OCI-LY1 (cell line): ENCODE data around the gene STT3B.

Source experiments
- H2AFZ ChIP-seq: fragments of 200-600 bp; sonication (generic), shearing (Covaris generic); 2 replicates; pipeline ENCODE4 v1.6.0; 2014; ENCODE audit warnings: antibody characterized with exemption, mild to moderate bottlenecking, low read length
- H3F3A ChIP-seq: fragments of 200-600 bp; sonication (generic), shearing (Covaris generic); 2 replicates; pipeline ENCODE4 v1.6.0; 2014; ENCODE audit warnings: mild to moderate bottlenecking, antibody characterized with exemption, low read length, moderate library complexity; ENCODE audit not compliant: insufficient read depth
- H3K27ac ChIP-seq: fragments of 200-600 bp; sonication (generic); 2 replicates; pipeline ENCODE4 v1.5.1; 2014; ENCODE audit warnings: low read length, mixed run types, mild to moderate bottlenecking, low read depth; ENCODE audit not compliant: poor library complexity, severe bottlenecking
- H3K27me3 ChIP-seq: fragments of 200-600 bp; sonication (generic); 2 replicates; pipeline ENCODE4 v1.6.0; 2014; ENCODE audit warnings: antibody characterized with exemption, mild to moderate bottlenecking, low read length, moderate library complexity; ENCODE audit not compliant: insufficient read depth
- H3K36me3 ChIP-seq: fragments of 200-600 bp; sonication (generic); 2 replicates; pipeline ENCODE4 v1.6.1; 2014; ENCODE audit warnings: mild to moderate bottlenecking, antibody characterized with exemption, low read length, moderate library complexity, mixed read lengths; ENCODE audit not compliant: insufficient read depth
- H3K4me1 ChIP-seq: fragments of 200-600 bp; sonication (generic); 2 replicates; pipeline ENCODE4 v1.5.1; 2014; ENCODE audit warnings: mild to moderate bottlenecking, low read length, moderate library complexity; ENCODE audit not compliant: insufficient read depth, severe bottlenecking
- H3K4me2 ChIP-seq: fragments of 200-600 bp; sonication (generic), shearing (Covaris generic); 2 replicates; pipeline ENCODE4 v1.6.1; 2014; ENCODE audit warnings: low read length
- H3K4me3 ChIP-seq: fragments of 200-600 bp; sonication (generic); 2 replicates; pipeline ENCODE4 v1.5.1; 2014; ENCODE audit warnings: low read length, low read depth, mild to moderate bottlenecking, mixed read lengths; ENCODE audit not compliant: poor library complexity, severe bottlenecking
- H3K79me2 ChIP-seq: fragments of 200-600 bp; shearing (Covaris generic); 2 replicates; pipeline ENCODE4 v1.6.1; 2016; ENCODE audit warnings: mixed run types, low read length, mixed read lengths; ENCODE audit not compliant: insufficient read depth
- H3K9ac ChIP-seq: fragments of 200-600 bp; sonication (generic), shearing (Covaris generic); 2 replicates; pipeline ENCODE4 v1.6.1; 2014; ENCODE audit warnings: mild to moderate bottlenecking, low read length, mixed read lengths
- H3K9me2 ChIP-seq: fragments of 200-600 bp; sonication (generic), shearing (Covaris generic); 2 replicates; pipeline ENCODE4 v1.6.1; 2014; ENCODE audit warnings: low read depth, mild to moderate bottlenecking, low read length, mixed read lengths
- H3K9me3 ChIP-seq: fragments of 200-600 bp; shearing (Covaris generic); 2 replicates; pipeline ENCODE4 v1.6.1; 2014; ENCODE audit warnings: low read length, mixed read lengths
- H4K20me1 ChIP-seq: fragments of 200-600 bp; sonication (generic), shearing (Covaris generic); 2 replicates; pipeline ENCODE4 v1.6.0; 2016; ENCODE audit warnings: mild to moderate bottlenecking, low read length; ENCODE audit not compliant: insufficient read depth
- EZH2 ChIP-seq: fragments of 200-600 bp; sonication (generic), shearing (Covaris generic); IDR thresholded peaks from 2 replicates; pipeline ENCODE4 v1.8.0; 2017; ENCODE audit warnings: borderline replicate concordance, mixed run types, mild to moderate bottlenecking, antibody characterized with exemption, low read length, moderate library complexity, mixed read lengths
- TF ChIP-seq, protein P1 (sequence below): fragments of 200-600 bp; sonication (generic), shearing (Covaris generic); IDR thresholded peaks from 2 replicates; pipeline ENCODE4 v1.5.1; 2017; ENCODE audit warnings: mild to moderate bottlenecking, antibody characterized with exemption, low read length, moderate library complexity, mixed read lengths

The STT3B gene

DNA sequence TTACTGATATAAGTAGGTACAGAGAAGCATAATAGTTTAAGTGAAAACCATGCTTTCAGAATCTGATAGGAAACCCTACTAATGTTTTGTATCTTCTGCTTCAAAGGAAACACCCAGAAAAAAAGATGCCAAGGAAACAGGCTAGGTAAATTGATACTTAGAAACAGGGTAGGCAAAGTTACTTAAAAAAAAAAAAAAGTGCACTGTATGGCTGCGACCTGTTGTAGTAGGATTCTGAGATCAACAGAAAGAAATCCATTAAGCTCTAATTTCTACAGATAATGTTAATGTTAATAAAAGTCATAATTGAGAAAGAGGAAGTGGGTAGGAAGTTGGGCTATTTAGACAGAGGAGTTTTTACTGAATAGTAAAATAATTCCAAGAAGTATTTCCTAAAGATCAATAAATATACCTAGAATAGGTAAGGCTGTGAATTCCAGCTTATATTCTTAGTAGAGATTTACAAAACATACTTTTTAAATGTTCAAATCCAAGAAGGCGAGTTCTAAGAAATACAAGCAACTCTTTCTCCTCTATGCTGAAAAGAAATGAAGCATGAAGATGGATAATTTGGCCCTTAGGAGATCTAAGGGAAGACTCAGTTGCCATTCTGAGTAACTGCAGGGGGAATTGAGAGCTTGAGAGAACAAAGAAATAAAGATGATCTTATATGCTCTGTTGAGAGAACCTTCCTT is 24.1 kb upstream of the STT3B start:
- no peak overlapping the region for H2AFZ ChIP-seq
- no peak overlapping the region for H3K4me3 ChIP-seq
- no peak overlapping the region for H3K9ac ChIP-seq
- no peaks in the 10 kb centered on the region for H3K36me3 ChIP-seq
- H3K4me1 ChIP-seq = no peaks in the 10 kb centered on the region
- H3K27ac ChIP-seq = no peak overlapping the region
- no peak overlapping the region for H3K4me2 ChIP-seq
- TF ChIP-seq EZH2 = no peak
- TF ChIP-seq, protein P1, sequence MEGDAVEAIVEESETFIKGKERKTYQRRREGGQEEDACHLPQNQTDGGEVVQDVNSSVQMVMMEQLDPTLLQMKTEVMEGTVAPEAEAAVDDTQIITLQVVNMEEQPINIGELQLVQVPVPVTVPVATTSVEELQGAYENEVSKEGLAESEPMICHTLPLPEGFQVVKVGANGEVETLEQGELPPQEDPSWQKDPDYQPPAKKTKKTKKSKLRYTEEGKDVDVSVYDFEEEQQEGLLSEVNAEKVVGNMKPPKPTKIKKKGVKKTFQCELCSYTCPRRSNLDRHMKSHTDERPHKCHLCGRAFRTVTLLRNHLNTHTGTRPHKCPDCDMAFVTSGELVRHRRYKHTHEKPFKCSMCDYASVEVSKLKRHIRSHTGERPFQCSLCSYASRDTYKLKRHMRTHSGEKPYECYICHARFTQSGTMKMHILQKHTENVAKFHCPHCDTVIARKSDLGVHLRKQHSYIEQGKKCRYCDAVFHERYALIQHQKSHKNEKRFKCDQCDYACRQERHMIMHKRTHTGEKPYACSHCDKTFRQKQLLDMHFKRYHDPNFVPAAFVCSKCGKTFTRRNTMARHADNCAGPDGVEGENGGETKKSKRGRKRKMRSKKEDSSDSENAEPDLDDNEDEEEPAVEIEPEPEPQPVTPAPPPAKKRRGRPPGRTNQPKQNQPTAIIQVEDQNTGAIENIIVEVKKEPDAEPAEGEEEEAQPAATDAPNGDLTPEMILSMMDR = no peak
- H3K27me3 ChIP-seq = peaks cover 3% of the 10 kb centered on the region; the same call in 1 of the 2 replicates
- no peaks in the 10 kb centered on the region for H3F3A ChIP-seq
- H3K9me2 ChIP-seq = no peaks in the 10 kb centered on the region
- no peaks in the 10 kb centered on the region for H4K20me1 ChIP-seq
- no peaks in the 10 kb centered on the region for H3K9me3 ChIP-seq
- no peaks in the 10 kb centered on the region for H3K79me2 ChIP-seq

DNA sequence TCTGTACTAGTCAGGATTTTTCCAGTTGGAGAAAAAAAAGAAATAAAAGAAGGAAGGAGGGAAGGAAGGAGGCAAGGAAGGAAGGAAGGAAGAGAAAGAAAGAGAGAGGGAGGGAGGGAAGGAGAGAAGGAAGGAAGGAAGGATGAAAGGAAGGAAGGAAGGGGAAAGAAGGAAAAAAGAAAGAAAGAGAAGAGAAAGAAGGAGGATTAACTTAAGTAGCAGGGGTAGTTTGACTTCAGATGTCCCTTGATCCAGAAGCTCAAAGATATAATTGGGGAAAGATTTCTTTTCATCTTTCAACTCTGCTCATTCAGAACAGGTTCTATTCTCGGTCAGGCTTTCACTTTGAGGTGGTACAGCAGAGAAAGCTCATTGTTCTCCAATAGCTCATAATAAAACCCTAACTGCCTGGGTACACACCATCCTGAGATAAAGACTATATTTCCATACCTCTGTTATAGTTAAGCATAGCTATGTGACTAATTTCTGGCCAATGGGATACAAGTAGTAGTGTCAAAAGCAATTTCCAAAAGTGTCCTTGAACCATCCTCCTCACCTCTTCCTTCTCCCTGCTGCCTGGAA is 23.5 kb upstream of the STT3B start:
- Histone ChIP-seq H3K9me3 (no peaks in the 10 kb centered on the region), H3K9me2 (no peaks in the 10 kb centered on the region), H3K4me2 (no peak overlapping the region), H3K36me3 (no peaks in the 10 kb centered on the region), H3K4me3 (no peak overlapping the region), H3K27ac (no peak overlapping the region), H3K9ac (no peak overlapping the region), H3K4me1 (no peaks in the 10 kb centered on the region), H4K20me1 (no peaks in the 10 kb centered on the region), H3K27me3 (peaks cover 3% of the 10 kb centered on the region; the same call in 1 of the 2 replicates), H2AFZ (no peak overlapping the region), H3F3A (no peaks in the 10 kb centered on the region), H3K79me2 (no peaks in the 10 kb centered on the region)
- no peak for TF ChIP-seq EZH2
- TF ChIP-seq, protein P1 = no peak

DNA sequence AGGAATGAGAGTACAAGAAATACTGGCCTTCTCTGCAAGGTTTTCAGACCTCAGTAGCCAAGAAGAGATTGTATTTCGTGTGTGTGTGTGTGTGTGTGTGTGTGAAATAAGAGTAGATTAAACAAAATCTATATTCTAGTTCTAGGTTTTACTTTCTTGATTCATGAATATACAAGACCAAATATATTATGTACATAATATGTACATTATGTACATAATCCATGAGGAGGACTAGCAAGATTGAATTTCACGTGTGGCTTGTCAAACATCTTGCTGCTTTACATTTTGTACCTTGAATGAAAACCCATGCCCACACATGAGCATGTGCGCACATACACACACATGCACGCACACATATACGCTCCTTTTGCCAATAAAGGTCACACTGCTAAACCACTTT is 18.2 kb upstream of the STT3B start:
- Histone ChIP-seq H3K79me2 (no peaks in the 10 kb centered on the region), H3K9ac (no peak overlapping the region), H3K9me3 (no peaks in the 10 kb centered on the region), H3F3A (no peaks in the 10 kb centered on the region), H2AFZ (no peak overlapping the region), H4K20me1 (no peaks in the 10 kb centered on the region), H3K27ac (no peak overlapping the region), H3K4me2 (no peak overlapping the region), H3K9me2 (no peaks in the 10 kb centered on the region), H3K27me3 (no peaks in the 10 kb centered on the region), H3K4me1 (no peaks in the 10 kb centered on the region), H3K36me3 (no peaks in the 10 kb centered on the region), H3K4me3 (no peak overlapping the region)
- TF ChIP-seq, protein P1 = no peak
- no peak for TF ChIP-seq EZH2
